Astrocyte of the cerebellum (primary cell): ENCODE measurements around the gene PRKCB.

Experiments used
- DNase-seq: peaks from one replicate; pipeline ENCODE4 v3.0.0-alpha.2; 2011; ENCODE audit warnings: low read depth
- H3K4me3 ChIP-seq: 2 replicates; pipeline ENCODE4 v1.5.1; 2011; ENCODE audit warnings: mild to moderate bottlenecking, low read depth, low read length, moderate library complexity
- in situ Hi-C: cut with HindIII; loops from 2 replicates; pipeline ENCODE4 v1.10.0; 2017; ENCODE audit warnings: low sequenced_read_pairs
- TF ChIP-seq, protein P1 (sequence below): IDR thresholded peaks from 2 replicates; pipeline ENCODE4 v1.5.1; 2012; ENCODE audit warnings: low read length, low read depth, moderate library complexity, mild to moderate bottlenecking; ENCODE audit errors: missing control alignments

The PRKCB gene

DNA sequence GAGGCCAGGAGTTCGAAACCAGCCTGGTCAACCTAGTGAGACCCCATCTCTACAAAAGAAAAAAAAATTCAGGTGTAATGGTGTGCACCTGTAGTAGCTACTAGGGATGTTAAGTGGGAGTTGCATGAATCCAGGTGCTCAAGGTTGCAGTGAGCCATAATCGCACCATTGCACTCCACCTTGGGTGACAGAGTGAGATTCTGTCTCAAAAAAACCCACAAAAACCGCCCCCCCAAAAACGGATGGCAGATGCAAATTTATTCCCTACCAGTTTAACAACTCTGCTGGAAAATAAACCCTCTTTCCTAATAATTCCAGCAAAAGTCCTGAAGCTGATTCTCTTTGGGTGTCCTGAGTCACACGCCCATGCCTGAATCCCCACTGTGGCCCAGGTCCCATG is 140.3 kb downstream of the PRKCB start:
- in situ Hi-C loops: no loop called here
- no peak overlapping the region for H3K4me3 ChIP-seq
- DNase-seq: no peak
- TF ChIP-seq, protein P1, sequence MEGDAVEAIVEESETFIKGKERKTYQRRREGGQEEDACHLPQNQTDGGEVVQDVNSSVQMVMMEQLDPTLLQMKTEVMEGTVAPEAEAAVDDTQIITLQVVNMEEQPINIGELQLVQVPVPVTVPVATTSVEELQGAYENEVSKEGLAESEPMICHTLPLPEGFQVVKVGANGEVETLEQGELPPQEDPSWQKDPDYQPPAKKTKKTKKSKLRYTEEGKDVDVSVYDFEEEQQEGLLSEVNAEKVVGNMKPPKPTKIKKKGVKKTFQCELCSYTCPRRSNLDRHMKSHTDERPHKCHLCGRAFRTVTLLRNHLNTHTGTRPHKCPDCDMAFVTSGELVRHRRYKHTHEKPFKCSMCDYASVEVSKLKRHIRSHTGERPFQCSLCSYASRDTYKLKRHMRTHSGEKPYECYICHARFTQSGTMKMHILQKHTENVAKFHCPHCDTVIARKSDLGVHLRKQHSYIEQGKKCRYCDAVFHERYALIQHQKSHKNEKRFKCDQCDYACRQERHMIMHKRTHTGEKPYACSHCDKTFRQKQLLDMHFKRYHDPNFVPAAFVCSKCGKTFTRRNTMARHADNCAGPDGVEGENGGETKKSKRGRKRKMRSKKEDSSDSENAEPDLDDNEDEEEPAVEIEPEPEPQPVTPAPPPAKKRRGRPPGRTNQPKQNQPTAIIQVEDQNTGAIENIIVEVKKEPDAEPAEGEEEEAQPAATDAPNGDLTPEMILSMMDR: no peak

DNA sequence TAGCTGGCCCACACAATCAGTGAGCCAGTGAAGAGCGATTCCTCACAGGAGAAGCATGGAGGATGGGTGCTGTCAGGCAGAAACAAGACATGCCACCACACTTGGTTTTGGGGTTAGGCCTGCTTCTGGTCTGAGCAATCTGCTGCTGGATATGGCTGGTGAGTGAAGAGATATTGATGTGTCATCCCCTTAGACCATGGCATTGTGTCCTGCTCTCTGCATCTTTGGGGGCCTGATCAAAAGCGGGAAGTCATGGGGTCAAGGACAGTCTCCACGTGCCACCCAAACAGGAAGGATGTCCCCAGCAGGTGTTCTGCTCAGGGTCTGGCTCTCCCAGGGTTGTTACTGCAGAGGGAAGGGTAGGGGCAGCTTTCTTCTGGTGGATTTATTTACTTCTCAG is 140.7 kb downstream of the PRKCB start:
- in situ Hi-C loops: no loop called here
- DNase-seq: no peak
- TF ChIP-seq, protein P1: no peak
- H3K4me3 ChIP-seq: no peak overlapping the region

DNA sequence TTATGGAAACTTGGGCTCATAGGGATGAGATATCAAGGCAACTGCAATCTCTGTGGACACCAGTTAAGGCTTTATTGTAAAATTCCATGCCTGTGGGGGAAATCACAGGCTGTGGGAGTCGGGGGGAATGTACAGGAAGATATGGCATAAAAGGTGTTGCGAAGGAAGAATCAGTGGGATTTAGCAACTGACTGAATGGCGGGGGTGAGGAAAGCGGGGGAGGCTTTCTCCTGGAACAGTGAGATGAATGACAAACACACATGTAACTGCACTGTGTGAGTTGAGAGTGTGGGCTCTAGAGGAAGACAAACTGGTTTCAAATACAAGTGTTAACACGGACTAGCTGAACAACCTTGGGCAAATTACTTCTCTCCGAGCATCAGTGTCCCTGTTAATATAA is 143.7 kb downstream of the PRKCB start:
- in situ Hi-C loops: no loop called here
- TF ChIP-seq, protein P1: no peak
- DNase-seq: no peak
- H3K4me3 ChIP-seq: no peak overlapping the region

DNA sequence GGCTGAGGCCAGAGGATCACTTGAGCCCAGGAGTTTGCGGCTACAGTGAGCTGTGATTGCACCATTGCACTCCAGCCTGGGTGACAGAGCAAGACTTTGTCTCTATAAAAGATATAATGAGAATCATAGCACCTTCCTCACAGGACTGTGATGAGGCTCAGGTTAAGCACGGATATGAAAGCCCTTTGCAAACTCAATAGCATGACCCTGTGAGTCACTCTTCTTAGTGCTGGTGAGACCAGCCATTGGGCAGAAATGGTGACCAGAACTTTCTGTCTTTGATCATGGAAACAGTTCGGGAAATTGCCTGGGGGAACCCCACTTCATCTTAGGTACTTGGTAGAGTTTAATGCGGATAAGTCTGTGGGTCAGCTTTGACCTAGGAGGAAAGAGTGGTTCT is 144.2 kb downstream of the PRKCB start:
- no peak overlapping the region for H3K4me3 ChIP-seq
- TF ChIP-seq, protein P1: no peak
- in situ Hi-C loops: no loop called here
- no peak for DNase-seq

DNA sequence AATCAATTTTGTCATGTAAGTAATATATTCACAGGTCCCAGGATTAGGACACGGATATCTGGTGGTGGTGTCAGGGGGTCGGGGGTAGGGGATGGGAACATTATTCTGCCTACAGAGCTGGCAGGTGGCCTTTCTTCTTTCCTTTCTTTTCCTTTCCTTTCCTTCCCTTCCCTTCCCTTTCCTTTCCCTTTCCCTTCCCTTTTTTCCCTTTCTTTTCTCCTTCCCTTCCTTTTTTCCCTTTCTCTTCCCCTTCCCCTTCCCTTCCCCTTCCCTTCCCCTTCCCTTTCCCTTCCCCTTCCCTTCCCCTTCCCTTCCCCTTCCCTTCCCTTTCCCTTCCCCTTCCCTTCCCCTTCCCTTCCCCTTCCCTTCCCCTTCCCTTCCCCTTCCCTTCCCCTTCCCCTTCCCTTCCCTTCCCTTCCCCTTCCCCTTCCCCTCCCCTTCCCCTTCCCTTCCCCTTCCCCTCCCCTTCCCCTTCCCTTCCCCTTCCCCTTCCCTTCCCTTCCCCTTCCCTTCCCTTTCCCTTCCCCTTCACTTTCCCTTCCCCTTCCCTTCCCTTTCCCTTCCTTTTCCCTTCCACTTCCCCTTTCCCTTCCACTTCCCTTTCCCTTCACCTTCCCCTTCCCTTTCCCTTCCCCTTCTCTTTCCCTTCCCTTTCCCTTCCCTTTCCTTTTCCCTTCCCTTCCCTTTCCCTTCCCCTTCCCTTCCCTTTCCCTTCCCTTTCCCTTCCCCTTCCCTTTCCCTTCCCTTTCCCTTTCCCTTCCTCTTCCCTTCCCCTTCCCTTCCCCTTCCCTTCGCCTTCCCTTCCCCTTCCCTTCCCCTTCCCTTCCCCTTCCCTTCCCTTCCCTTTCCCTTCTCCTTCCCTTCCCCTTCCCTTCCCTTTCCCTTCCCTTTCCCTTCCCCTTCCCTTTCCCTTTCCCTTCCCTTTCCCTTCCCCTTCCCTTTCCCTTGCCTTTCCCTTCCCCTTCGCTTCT is 145.9 kb downstream of the PRKCB start:
- DNase-seq: no peak
- TF ChIP-seq, protein P1: no peak
- in situ Hi-C loops: no loop called here
- no peak overlapping the region for H3K4me3 ChIP-seq

DNA sequence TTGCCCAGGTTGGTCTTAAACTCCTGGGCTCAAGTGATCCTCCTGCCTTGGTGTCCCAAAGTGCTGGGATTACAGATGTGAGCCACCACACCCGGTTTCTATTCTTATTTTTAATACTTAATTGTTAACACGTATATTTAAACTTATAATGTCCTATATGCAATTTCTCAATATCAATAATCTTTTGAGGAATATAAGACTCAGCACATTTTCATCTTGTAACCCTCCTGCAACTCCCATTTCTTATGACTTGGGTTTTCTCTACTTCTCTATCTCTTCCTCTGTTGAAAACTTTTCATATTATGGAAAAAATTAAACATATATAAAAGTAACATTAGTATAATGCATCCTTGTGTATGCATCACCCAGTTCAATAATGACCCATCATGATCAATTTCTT is 150.7 kb downstream of the PRKCB start:
- in situ Hi-C loops: no loop called here
- no peak overlapping the region for H3K4me3 ChIP-seq
- TF ChIP-seq, protein P1: no peak

More for the DNA sequence above, 150.7 kb downstream of the PRKCB start:
- DNase-seq: no peak
